Transverse colon (tissue), 4 donors: ENCODE data around the gene METTL13.

Experiments used
- EP300 ChIP-seq: sonication (generic); formaldehyde crosslinking; IDR thresholded peaks from one replicate; pipeline ENCODE4 v1.6.1; 2017; ENCODE audit warnings: antibody characterized with exemption, low read depth
- POLR2A ChIP-seq: fragments of 450-650 bp; IDR thresholded peaks from one replicate; pipeline ENCODE4 v1.6.1; 2016; ENCODE audit warnings: antibody characterized with exemption, mild to moderate bottlenecking, moderate library complexity
- POLR2AphosphoS5 ChIP-seq, 3 donors: sonication (generic); formaldehyde crosslinking; IDR thresholded peaks; one replicate each; pipeline ENCODE4 v1.6.1; 2016; ENCODE audit warnings: antibody characterized with exemption in 3 of 3
- TF ChIP-seq, protein P1 (sequence below), 5 experiments: fragments of 200-600 bp in 3 of 5; fragments of 450-650 bp in 2 of 5; sonication (generic) in 3 of 5; IDR thresholded peaks; 1 replicate in 2 of 5; 2 replicates in 3 of 5; pipeline ENCODE4 v1.5.1; 2016 to 2017; ENCODE audit warnings: antibody characterized with exemption in 5 of 5, inconsistent platforms in 3 of 5, mild to moderate bottlenecking in 2 of 5, moderate library complexity in 1 of 5

DNA sequence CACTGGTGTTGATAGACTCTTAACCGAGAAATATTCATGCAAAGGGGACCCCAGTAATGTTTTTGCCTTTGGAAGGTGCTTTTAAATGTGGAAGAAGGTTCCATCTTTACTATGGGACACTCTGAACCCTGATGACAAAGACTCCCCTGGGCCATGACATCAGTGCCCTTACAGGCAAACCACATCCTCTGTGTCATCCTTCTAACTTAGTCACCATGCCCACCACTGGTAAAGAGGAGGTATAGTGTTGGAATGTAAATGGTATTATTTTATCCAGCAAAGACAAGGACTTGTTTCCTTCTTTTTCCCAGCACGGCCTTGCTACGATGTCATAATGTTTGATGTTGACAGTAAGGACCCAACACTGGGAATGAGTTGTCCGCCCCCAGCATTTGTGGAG lies 12.6 kb downstream of the METTL13 start:
- no peak for TF ChIP-seq POLR2AphosphoS5 (IDR thresholded peaks at IDR 0.05)
- TF ChIP-seq POLR2A: no peak
- TF ChIP-seq, protein P1, sequence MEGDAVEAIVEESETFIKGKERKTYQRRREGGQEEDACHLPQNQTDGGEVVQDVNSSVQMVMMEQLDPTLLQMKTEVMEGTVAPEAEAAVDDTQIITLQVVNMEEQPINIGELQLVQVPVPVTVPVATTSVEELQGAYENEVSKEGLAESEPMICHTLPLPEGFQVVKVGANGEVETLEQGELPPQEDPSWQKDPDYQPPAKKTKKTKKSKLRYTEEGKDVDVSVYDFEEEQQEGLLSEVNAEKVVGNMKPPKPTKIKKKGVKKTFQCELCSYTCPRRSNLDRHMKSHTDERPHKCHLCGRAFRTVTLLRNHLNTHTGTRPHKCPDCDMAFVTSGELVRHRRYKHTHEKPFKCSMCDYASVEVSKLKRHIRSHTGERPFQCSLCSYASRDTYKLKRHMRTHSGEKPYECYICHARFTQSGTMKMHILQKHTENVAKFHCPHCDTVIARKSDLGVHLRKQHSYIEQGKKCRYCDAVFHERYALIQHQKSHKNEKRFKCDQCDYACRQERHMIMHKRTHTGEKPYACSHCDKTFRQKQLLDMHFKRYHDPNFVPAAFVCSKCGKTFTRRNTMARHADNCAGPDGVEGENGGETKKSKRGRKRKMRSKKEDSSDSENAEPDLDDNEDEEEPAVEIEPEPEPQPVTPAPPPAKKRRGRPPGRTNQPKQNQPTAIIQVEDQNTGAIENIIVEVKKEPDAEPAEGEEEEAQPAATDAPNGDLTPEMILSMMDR (IDR thresholded peaks at IDR 0.05): no peak
- no peak for TF ChIP-seq EP300
